Transverse colon (tissue), 4 donors: ENCODE measurements around the gene ZBTB48. TPM values are rescaled to one million over a fixed set of nuclear protein-coding genes. Genes with fewer than 3 reads are reported as not detected.
"Not testable (repeated sequence)": the region's sequence is repeated elsewhere in the genome, so short reads cannot be mapped to it uniquely, and the experiment has no call there.

ENCODE experiments used
- DNase-seq: peaks from one replicate; pipeline ENCODE4 v3.0.0-alpha.2; 2019
- H3K27ac ChIP-seq, 4 donors: fragments of 200-600 bp; sonication (generic); 2 replicates each; pipeline ENCODE4 v1.5.1; 2016 to 2018; ENCODE audit warnings: inconsistent platforms in 4 of 4
- H3K27me3 ChIP-seq: fragments of 200-600 bp; sonication (generic); 2 replicates; pipeline ENCODE4 v1.5.1; 2017; ENCODE audit warnings: inconsistent platforms
- H3K36me3 ChIP-seq, 4 donors: fragments of 200-600 bp; sonication (generic); 2 replicates each; pipeline ENCODE4 v1.5.1; 2017 to 2019; ENCODE audit warnings: inconsistent platforms in 4 of 4
- H3K4me1 ChIP-seq, 4 donors: fragments of 200-600 bp; sonication (generic); 2 replicates each; pipeline ENCODE4 v1.5.1; 2017 to 2020; ENCODE audit warnings: inconsistent platforms in 4 of 4
- H3K4me3 ChIP-seq, 4 donors: fragments of 200-600 bp; sonication (generic); 1 replicate in 1 of 4; 2 replicates in 3 of 4; pipeline versions ENCODE4 v1.5.1 to v1.6.1; 2017 to 2019; ENCODE audit warnings: inconsistent platforms in 4 of 4
- H3K9me3 ChIP-seq, 2 donors: fragments of 200-600 bp; sonication (generic); 2 replicates each; pipeline ENCODE4 v1.5.1; 2017 to 2019; ENCODE audit warnings: inconsistent platforms in 2 of 2
- EP300 ChIP-seq: sonication (generic); formaldehyde crosslinking; IDR thresholded peaks from one replicate; pipeline ENCODE4 v1.6.1; 2017; ENCODE audit warnings: antibody characterized with exemption, low read depth
- POLR2A ChIP-seq: fragments of 450-650 bp; IDR thresholded peaks from one replicate; pipeline ENCODE4 v1.6.1; 2016; ENCODE audit warnings: antibody characterized with exemption, mild to moderate bottlenecking, moderate library complexity
- POLR2AphosphoS5 ChIP-seq, 3 donors: sonication (generic); formaldehyde crosslinking; IDR thresholded peaks; one replicate each; pipeline ENCODE4 v1.6.1; 2016; ENCODE audit warnings: antibody characterized with exemption in 3 of 3
- WGBS, 2 donors: methylation state at CpG; one replicate each; pipeline ENCODE4 v1.1.5; 2018; ENCODE audit warnings: low coverage in 1 of 2; 5-methylcytosine and 5-hydroxymethylcytosine counted together
- in situ Hi-C, 4 donors: fragments of 200-750 bp; cut with MboI; loops; one replicate each; pipeline versions ENCODE4 v1.15.0 to v1.15.1; 2017; ENCODE audit warnings: low sequenced_read_pairs in 3 of 4, low pct_ligation_motif_present in 1 of 4, low pct_unique_long_range_greater_than_20kb in 1 of 4
- intact Hi-C: fragments of 100-400 bp; cut with DNase I; formaldehyde crosslinking; loops from one replicate; pipeline ENCODE4 v1.15.1; 2023; ENCODE audit warnings: low total_unique reads
- total RNA-seq, 4 donors: library from RNA; depleted of rRNA; stranded (reverse); fragments of >200 nt; gene quantifications; one replicate each; pipeline ENCODE4 v1.1.0, GENCODE V29; 2016
- TF ChIP-seq, protein P1 (sequence below), 5 experiments: fragments of 200-600 bp in 3 of 5; fragments of 450-650 bp in 2 of 5; sonication (generic) in 3 of 5; IDR thresholded peaks; 1 replicate in 2 of 5; 2 replicates in 3 of 5; pipeline ENCODE4 v1.5.1; 2016 to 2017; ENCODE audit warnings: antibody characterized with exemption in 5 of 5, inconsistent platforms in 3 of 5, mild to moderate bottlenecking in 2 of 5, moderate library complexity in 1 of 5

ZBTB48 gene
- total RNA-seq, 4 donors from 2014 or later = 18.3 to 37.7 (median 30.5) TPM

GRCh38 chr1:6632588-6633514, 53.1 kb downstream of the ZBTB48 start:
- in situ Hi-C loops (loop anchor here in 3 of 4 donors (25.0 kb wide), 1 partner anchor 146 kb away; the partner anchor contains the start of gene PLEKHG5 (in 3 of the 3)), intact Hi-C loops (no loop called here)
- Histone ChIP-seq H3K36me3 (peaks cover 0 to 40% (median 6%) of the 10 kb centered on the region in 4 donors), H3K9me3 (no peaks in the 10 kb centered on the region), H3K4me1 (no peaks in the 10 kb centered on the region), H3K4me3 (no peak overlapping the region), H3K27me3 (no peaks in the 10 kb centered on the region), H3K27ac (no peak overlapping the region)
- WGBS, 2 donors = 90% methylated on average over 30 of the region's 30 CpGs; no CpG with 5 or more reads in 1 of the 2 donors
- no peak for TF ChIP-seq EP300
- no peak for DNase-seq

GRCh38 chr1:6634371-6635052, 54.7 kb downstream of the ZBTB48 start:
- H3K36me3 ChIP-seq = peaks cover 0 to 47% (median 7%) of the 10 kb centered on the region in 4 donors
- intact Hi-C loops = no loop called here

DNA sequence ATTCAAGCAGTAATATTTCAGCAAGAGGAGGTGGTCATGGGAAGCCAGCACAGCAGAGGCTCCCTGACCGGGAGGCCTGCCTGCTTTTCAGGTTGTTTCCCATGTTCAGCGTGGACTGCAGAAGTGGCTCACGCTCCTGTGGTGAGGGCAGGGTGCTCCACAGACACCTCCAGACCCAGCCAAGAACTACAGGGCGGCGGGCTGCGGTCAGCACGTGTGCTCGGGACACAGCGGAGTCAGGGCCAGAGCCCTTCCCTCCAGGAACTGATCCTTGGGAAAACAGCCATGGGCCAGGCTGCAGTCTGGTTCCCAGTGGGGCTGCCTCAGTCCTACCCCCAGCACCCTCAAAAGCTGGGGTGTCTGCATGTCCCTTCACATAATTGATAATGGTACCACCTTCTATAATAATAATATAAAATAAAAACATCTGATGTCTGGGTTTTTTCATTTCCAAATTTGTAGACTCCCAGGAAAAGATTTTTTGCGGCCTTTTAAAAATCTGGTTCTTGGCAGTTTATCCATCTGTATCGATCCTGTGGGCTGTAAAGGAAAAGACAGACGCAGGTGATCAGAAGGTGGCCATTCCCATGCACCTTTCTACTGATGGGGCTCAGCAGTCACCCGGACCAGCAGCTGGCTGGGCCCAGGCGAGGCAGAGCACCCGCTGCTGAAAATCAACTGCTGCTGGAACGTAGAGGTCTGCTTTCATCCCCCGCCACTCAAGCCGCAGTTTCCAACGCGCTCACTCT, 55.5 kb downstream of the ZBTB48 start:
- no peaks in the 10 kb centered on the region for H3K27me3 ChIP-seq
- no peak overlapping the region for H3K4me3 ChIP-seq
- no peaks in the 10 kb centered on the region for H3K9me3 ChIP-seq
- 89 to 91% methylated on average over 3 to 16 of the region's 20 CpGs for WGBS, 2 donors
- in situ Hi-C loops (loop anchor here in 3 of 4 donors (25.0 kb wide), 1 partner anchor 148 kb away; the partner anchor contains the start of gene PLEKHG5 (in 3 of the 3)), intact Hi-C loops (no loop called here)
- H3K4me1 ChIP-seq = no peaks in the 10 kb centered on the region
- no peak for DNase-seq
- peaks cover 0 to 49% (median 7%) of the 10 kb centered on the region in 4 donors for H3K36me3 ChIP-seq
- no peak overlapping the region for H3K27ac ChIP-seq
- TF ChIP-seq, protein P1, sequence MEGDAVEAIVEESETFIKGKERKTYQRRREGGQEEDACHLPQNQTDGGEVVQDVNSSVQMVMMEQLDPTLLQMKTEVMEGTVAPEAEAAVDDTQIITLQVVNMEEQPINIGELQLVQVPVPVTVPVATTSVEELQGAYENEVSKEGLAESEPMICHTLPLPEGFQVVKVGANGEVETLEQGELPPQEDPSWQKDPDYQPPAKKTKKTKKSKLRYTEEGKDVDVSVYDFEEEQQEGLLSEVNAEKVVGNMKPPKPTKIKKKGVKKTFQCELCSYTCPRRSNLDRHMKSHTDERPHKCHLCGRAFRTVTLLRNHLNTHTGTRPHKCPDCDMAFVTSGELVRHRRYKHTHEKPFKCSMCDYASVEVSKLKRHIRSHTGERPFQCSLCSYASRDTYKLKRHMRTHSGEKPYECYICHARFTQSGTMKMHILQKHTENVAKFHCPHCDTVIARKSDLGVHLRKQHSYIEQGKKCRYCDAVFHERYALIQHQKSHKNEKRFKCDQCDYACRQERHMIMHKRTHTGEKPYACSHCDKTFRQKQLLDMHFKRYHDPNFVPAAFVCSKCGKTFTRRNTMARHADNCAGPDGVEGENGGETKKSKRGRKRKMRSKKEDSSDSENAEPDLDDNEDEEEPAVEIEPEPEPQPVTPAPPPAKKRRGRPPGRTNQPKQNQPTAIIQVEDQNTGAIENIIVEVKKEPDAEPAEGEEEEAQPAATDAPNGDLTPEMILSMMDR (IDR thresholded peaks at IDR 0.05) = no peak
- no peak for TF ChIP-seq POLR2A
- TF ChIP-seq EP300 = no peak
- TF ChIP-seq POLR2AphosphoS5 (IDR thresholded peaks at IDR 0.05) = no peak

More at GRCh38 chr1:6634371-6635052, 54.7 kb downstream of the ZBTB48 start:
- in situ Hi-C loops = loop anchor here in 3 of 4 donors (25.0 kb wide), 1 partner anchor 147 kb away; the partner anchor contains the start of gene PLEKHG5 (in 3 of the 3)
- WGBS, 2 donors = 69% methylated on average over 26 of the region's 29 CpGs; no CpG with 5 or more reads in 1 of the 2 donors
- H3K9me3 ChIP-seq = no peaks in the 10 kb centered on the region
- H3K4me3 ChIP-seq = no peak overlapping the region
- TF ChIP-seq POLR2A (no peak), POLR2AphosphoS5 (IDR thresholded peaks at IDR 0.05) (peak in 2 of 3 donors; percentile 20 to 36), EP300 (no peak)
- TF ChIP-seq, protein P1 (IDR thresholded peaks at IDR 0.05) = peak; percentile 36 to 70 (median 48)
- H3K27me3 ChIP-seq = no peaks in the 10 kb centered on the region
- DNase-seq = peak; percentile 68
- H3K4me1 ChIP-seq = no peaks in the 10 kb centered on the region
- no peak overlapping the region for H3K27ac ChIP-seq

- Histone ChIP-seq H3K9me3 (no peaks in the 10 kb centered on the region), H3K27ac (no peak overlapping the region), H3K4me3 (no peak overlapping the region), H3K27me3 (no peaks in the 10 kb centered on the region), H3K36me3 (peaks cover 0 to 49% (median 6%) of the 10 kb centered on the region in 4 donors), H3K4me1 (no peaks in the 10 kb centered on the region)
- 77% methylated on average over 16 of the region's 16 CpGs; no CpG with 5 or more reads in 1 of the 2 donors for WGBS, 2 donors
- intact Hi-C loops = no loop called here
- no peak for TF ChIP-seq EP300
- no peak for TF ChIP-seq POLR2AphosphoS5 (IDR thresholded peaks at IDR 0.05)
- TF ChIP-seq, protein P1 (IDR thresholded peaks at IDR 0.05) = no peak
- TF ChIP-seq POLR2A = no peak
- in situ Hi-C loops = loop anchor here in 3 of 4 donors (25.0 kb wide), 1 partner anchor 149 kb away; the partner anchor contains the start of gene PLEKHG5 (in 3 of the 3)
- no peak for DNase-seq
Measured at GRCh38 chr1:6635910-6636760, 56.3 kb downstream of the ZBTB48 start.

DNA sequence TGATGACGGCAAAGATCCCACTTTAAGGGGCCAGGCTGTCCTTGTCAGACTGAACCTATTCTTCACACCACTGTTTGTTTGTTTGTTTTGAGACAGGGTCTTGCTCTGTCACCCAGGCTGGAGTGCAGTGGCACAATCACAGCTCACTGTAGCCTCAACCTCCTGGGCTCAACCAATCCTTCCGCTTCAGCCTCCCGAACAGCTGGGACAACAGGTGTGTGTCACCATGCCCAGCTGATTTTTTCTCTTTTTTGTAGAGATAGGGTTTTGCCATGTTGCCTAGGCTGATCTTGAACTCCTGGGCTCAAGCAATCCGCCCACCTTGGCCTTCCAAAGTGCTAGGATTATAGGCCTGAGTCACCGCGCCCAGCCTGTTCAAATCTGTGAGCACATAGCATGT, 57.0 kb downstream of the ZBTB48 start:
- H3K27ac ChIP-seq, intact Hi-C loops, H3K9me3 ChIP-seq, H3K27me3 ChIP-seq, DNase-seq, H3K4me1 ChIP-seq, H3K4me3 ChIP-seq: not testable (repeated sequence)
- in situ Hi-C loops = loop anchor here in 3 of 4 donors (25.0 kb wide), 1 partner anchor 149 kb away; the partner anchor contains the start of gene PLEKHG5 (in 3 of the 3)
- H3K36me3 ChIP-seq = peaks cover 0 to 49% (median 6%) of the 10 kb centered on the region in 4 donors
- 95 to 100% methylated on average over 2 to 4 of the region's 6 CpGs for WGBS, 2 donors
